HG03354 (cell line): ENCODE data around the gene FCHSD2.
A peak's percentile ranks its signal among the peaks of the same experiment; 100 is the strongest.
"Not testable (repeated sequence)": the region's sequence is repeated elsewhere in the genome, so short reads cannot be mapped to it uniquely, and the experiment has no call there.

ENCODE experiments used
- ATAC-seq: cut with Tn5 transposase; IDR thresholded peaks from one replicate; pipeline ENCODE4 v1.9.1; 2021; ENCODE audit warnings: mild to moderate bottlenecking; ENCODE audit not compliant: unreplicated experiment, poor library complexity, severe bottlenecking

Gene FCHSD2

DNA sequence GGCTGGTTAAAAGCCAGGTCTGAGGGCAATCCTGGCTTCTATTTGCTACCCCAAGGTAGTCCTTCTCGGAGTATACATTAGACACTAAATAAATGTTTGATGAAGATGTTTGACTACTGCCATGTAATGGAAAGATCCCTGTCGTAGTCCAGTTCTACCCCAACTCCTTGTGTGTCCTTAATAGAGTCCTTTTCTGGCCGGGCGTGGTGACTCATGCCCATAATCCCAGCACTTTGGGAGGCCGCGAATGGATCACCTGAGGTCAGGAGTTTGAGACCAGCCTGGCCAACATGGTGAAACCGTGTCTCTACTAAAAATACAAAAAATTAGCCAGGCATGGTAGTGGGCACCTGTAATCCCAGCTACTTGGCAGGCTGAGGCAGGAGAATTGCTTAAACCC lies 350.9 kb downstream of the FCHSD2 start:
- not testable (repeated sequence) for ATAC-seq

DNA sequence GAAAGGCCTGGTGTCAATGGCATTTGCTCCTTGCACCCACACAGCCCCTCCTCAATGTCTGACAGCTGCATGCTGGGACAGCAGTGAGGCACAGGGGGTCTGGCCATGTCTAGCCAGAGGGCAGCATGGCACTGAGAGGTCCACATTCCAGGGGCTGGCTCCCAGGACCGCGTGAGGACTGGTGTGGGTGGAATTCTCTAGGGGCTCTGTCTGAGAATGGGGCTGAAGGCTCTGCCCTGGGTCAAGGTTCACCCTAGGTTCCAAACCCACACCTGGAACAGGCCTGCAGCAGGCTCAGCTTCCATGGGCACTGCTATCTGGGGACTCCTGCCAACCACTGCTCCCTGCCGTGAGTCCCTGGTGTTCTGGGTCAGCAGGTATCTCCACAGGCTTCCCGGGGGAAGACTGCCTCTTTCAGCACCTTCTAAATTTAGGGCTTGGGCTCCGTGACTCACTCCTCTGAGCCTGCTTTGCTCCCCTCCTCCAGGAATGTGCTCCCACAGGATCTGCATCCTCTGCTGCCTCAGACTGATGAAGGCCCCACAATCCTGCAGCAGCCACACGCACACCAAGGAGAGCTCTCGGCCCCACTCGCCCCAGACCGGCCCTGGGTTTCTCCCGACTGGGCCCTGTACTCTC lies 352.5 kb downstream of the FCHSD2 start:
- no peak for ATAC-seq

DNA sequence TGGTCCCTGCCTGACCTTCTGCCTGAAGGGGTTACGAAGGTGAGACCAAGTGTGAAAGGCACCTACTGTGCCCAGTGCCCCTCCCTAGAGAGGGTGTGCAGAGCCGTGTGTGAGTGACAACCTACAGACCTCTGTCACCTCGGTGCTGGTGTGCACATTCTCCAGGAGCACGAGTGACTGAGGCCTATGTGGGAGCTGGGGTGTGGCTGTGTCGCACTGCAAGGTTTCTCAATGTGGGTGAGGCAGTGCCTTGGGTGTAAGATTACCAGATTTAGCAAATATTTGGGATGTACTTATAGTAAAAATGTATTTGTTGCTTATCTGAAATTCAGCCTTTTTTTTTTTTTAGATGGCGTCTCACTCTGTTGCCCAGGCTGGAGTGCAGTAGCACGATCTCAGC lies 353.9 kb downstream of the FCHSD2 start:
- ATAC-seq = no peak

DNA sequence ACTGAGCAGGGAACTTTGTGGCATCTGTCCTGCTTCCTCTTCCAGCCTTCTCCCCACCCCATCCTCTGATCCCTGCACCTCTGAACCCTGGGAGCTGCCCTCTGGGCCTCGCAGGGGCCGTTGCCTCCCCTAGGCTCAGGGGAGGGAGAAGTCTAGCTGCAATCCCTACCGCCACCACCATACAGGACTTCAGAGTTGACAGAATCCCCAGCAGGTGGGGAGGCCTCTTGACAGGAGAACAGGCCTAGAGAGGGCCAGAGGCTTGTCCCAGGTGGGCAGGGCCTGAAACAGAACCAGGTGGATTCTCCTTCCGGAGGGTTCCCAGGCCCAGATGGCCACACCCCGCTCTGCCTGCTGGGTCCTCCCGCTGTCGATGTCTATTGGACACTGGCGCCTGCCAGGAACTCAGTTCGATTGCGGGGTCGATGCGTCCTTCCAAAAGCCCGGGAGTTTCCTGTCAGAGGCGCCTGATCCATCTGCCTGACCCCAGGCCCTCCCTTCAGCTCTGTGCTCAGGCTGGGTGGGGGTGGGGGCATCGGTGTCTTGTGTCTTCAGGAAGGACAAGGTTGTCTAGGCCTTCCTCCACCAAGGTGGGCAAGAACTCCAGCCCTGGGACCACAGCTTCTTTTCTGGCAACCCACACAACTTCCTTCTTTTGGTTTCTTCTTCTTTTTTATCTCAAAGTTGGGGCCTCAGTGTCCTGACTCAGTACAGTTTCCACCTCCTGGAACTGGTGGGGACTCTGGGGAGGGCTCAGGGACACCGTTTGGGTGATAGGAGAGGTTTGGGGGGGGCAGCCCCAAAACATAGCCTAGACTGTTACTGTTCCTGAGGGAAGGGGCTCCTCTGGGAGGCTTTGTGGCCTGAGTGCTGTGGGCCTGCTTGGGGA lies 354.7 kb downstream of the FCHSD2 start:
- ATAC-seq = peak; percentile 84
